Endometrial microvascular endothelial cells (primary cell): ENCODE measurements around the gene THAP2. TPM values are rescaled to one million over a fixed set of nuclear protein-coding genes. Genes with fewer than 3 reads are reported as not detected.

Experiments
- total RNA-seq: library from RNA; depleted of rRNA; stranded (reverse); fragments of >200 nt; gene quantifications from one replicate; pipeline ENCODE4 v1.2.3, GENCODE V29; 2015; ENCODE audit errors: inconsistent ontology term

The THAP2 gene
- total RNA-seq, 1 donor from 2014 or later = 3.0 TPM

Other genes starting within 250 kb of the THAP2 start
- not detected for gene LGR5, start 224.5 kb upstream of the THAP2 start, total RNA-seq
- gene ZFC3H1, start 453 bp upstream of the THAP2 start, total RNA-seq = 21.7 TPM
- gene TMEM19, start 21.8 kb downstream of the THAP2 start, total RNA-seq = 39.1 TPM
- gene RAB21, start 90.6 kb downstream of the THAP2 start, total RNA-seq = 19.5 TPM
- 17.8 TPM for gene TBC1D15, start 175.5 kb downstream of the THAP2 start, total RNA-seq